ENCODE measurements around the gene PTPRK.
"Not testable (repeated sequence)": the region's sequence is repeated elsewhere in the genome, so short reads cannot be mapped to it uniquely, and the experiment has no call there.

The PTPRK gene

GRCh38 chr6:128452713-128453112 lies 67.7 kb downstream of the PTPRK start:
- DNase-seq (ENCODE audit: low read depth), result no peak
- H3K4me3 ChIP-seq (ENCODE audit: low read length), result no peak overlapping the region
- no peak for TF ChIP-seq CTCF (conservative IDR thresholded peaks at IDR 0.05; ENCODE audit: low read length)

GRCh38 chr6:128446497-128446896 lies 73.9 kb downstream of the PTPRK start:
- TF ChIP-seq CTCF (conservative IDR thresholded peaks at IDR 0.05; ENCODE audit: low read length), result no peak
- DNase-seq (ENCODE audit: low read depth), result no peak
- no peak overlapping the region for H3K4me3 ChIP-seq (ENCODE audit: low read length)

GRCh38 chr6:128443553-128443952 lies 76.8 kb downstream of the PTPRK start:
- no peak for TF ChIP-seq CTCF (conservative IDR thresholded peaks at IDR 0.05; ENCODE audit: low read length)
- H3K4me3 ChIP-seq (ENCODE audit: low read length), result no peak overlapping the region
- no peak for DNase-seq (ENCODE audit: low read depth)

GRCh38 chr6:128439627-128440026 lies 80.8 kb downstream of the PTPRK start:
- DNase-seq (ENCODE audit: low read depth), result no peak
- TF ChIP-seq CTCF (conservative IDR thresholded peaks at IDR 0.05; ENCODE audit: low read length), result no peak

GRCh38 chr6:128438393-128438792 lies 82.0 kb downstream of the PTPRK start:
- no peak for DNase-seq (ENCODE audit: low read depth)
- TF ChIP-seq CTCF (conservative IDR thresholded peaks at IDR 0.05; ENCODE audit: low read length), result no peak
- no peak overlapping the region for H3K4me3 ChIP-seq (ENCODE audit: low read length)

More at GRCh38 chr6:128439627-128440026, 80.8 kb downstream of the PTPRK start:
- no peak overlapping the region for H3K4me3 ChIP-seq (ENCODE audit: low read length)

- no peak for DNase-seq (ENCODE audit: low read depth)
- no peak overlapping the region for H3K4me3 ChIP-seq (ENCODE audit: low read length)
- no peak for TF ChIP-seq CTCF (conservative IDR thresholded peaks at IDR 0.05; ENCODE audit: low read length)
These were observed 82.7 kb downstream of the PTPRK start for GRCh38 chr6:128437685-128438084.

- DNase-seq (ENCODE audit: low read depth); H3K4me3 ChIP-seq (ENCODE audit: low read length): not testable (repeated sequence)
These were observed 85.6 kb downstream of the PTPRK start for GRCh38 chr6:128434752-128435151.

- DNase-seq (ENCODE audit: low read depth), result peak; percentile 47
- H3K4me3 ChIP-seq (ENCODE audit: low read length), result no peak overlapping the region
- TF ChIP-seq CTCF (conservative IDR thresholded peaks at IDR 0.05; ENCODE audit: low read length), result no peak
These were observed 88.0 kb downstream of the PTPRK start for GRCh38 chr6:128432394-128432793.

Measured in AG10803 (cell line).